ENCODE data around the gene BEX1. TPM values are rescaled to one million over a fixed set of nuclear protein-coding genes. Genes with fewer than 3 reads are reported as not detected.
"Not testable (repeated sequence)": the region's sequence is repeated elsewhere in the genome, so short reads cannot be mapped to it uniquely, and the experiment has no call there.

BEX1 gene
- total RNA-seq, 1 donor from 2014 or later, result 0.97 TPM

DNA sequence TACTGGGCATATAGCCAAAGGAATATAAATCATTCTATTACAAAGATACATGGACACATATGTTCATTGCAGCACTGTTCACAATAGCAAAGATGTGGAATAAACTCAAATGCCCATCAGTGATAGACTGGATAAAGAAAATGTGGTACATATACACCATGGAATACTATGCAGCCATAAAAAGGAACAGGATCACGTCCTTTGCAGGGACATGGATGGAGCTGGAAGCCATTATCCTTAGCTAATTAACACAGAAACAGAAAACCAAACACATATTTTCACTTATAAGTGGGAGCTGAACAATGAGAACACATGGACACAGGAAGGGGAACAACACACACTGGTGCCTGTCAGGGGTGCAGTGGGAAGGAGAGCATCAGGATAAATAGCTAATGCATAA, 30.6 kb downstream of the BEX1 start:
- ATAC-seq (ENCODE audit: poor library complexity); intact Hi-C loops (cut with DNase I); DNase-seq: not testable (repeated sequence)

DNA sequence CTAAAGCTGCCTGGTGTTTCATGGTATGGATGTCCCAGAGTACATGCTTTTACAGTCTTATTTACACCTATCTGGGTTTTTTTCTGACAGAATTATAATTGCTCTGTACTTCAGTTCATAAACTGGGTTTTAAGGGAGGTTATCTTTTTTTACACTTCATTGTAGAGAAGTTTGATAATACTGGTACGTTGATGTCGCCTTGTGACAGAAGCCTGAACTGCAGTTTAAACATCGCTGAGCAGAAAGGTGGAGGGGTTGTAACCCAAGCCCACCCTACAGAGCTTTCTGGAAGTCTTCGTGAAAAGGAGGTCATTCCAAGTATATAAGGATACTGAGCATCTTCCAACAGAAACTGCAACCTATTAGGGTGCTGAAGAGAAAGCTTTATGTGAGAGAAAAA, 46.4 kb downstream of the BEX1 start:
- no peak for DNase-seq
- intact Hi-C loops (cut with DNase I), result no loop called here
- ATAC-seq (ENCODE audit: poor library complexity), result no peak

DNA sequence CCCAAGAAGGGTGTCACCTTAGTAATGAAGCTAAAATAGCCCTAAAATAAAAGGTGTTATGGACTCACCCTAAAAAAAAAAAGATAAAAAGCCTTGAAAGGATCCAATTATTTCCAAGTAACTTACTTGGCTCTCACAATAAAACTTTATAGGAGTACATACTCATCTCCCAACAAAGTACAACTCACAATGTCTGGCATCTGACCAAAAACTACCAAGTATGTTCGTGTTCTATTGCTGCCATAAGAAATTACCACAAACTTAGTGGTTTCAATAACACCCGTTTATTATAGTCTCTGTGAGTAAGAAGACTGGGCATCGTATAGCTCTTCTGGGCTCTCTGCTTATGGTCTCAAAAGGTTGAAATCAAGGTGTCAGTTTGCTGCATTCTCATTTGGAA, 51.0 kb downstream of the BEX1 start:
- intact Hi-C loops (cut with DNase I), result no loop called here
- no peak for ATAC-seq (ENCODE audit: poor library complexity)
- no peak for DNase-seq

Other genes with a start within 250 kb of the BEX1 start
- not detected for gene RAB40AL, start 126.9 kb downstream of the BEX1 start, total RNA-seq
- gene NXF3, start 29.0 kb upstream of the BEX1 start, total RNA-seq, result 0.32 TPM
- gene BEX4, start 150.9 kb upstream of the BEX1 start, total RNA-seq, result 30.5 TPM
- gene TCEAL8, start 191.0 kb upstream of the BEX1 start, total RNA-seq, result 34.2 TPM
- 0.32 TPM for gene TCEAL5, start 212.6 kb upstream of the BEX1 start, total RNA-seq
- gene BEX2, start 246.8 kb upstream of the BEX1 start, total RNA-seq, result 0.75 TPM